IMR-90 (cell line): ENCODE data around the gene NMS. TPM values are rescaled to one million over a fixed set of nuclear protein-coding genes. Genes with fewer than 3 reads are reported as not detected.

Experiments
- ATAC-seq: fragments of 200-7000 bp; cut with Tn5 transposase; 2 replicates; pipeline ENCODE4 v1.9.1; 2020; ENCODE audit warnings: low read depth, mild to moderate bottlenecking, moderate library complexity
- BruUV-seq: library from RNA; stranded (reverse); fragments of 400-500 nt; replicated peaks from 2 replicates; lab custom pipeline; 2021; lab: Mats Ljungman, UMichigan
- CTCF ChIA-PET: fragments of 300-600 bp; formaldehyde crosslinking; extraction: SDS; loops from one replicate; lab custom pipeline; 2021; ENCODE audit warnings: antibody characterized with exemption; lab: Yijun Ruan, JAX
- POLR2A ChIA-PET: fragments of 300-600 bp; sonication (Branson Sonifier 250); formaldehyde crosslinking; loops from one replicate; lab custom pipeline; 2022; ENCODE audit warnings: antibody characterized with exemption; ENCODE audit not compliant: unreplicated experiment; lab: Charles Lee
- DNase-seq: peaks from one replicate; pipeline ENCODE4 v3.0.0; 2013
- H2AFZ ChIP-seq: replicated peaks from 2 replicates; pipeline ENCODE3; 2013; ENCODE audit warnings: low read length, mild to moderate bottlenecking; ENCODE audit not compliant: poor library complexity
- H2AK5ac ChIP-seq: 2 replicates; pipeline ENCODE4 v1.6.1; 2013; ENCODE audit warnings: low read depth, low read length, inconsistent platforms
- H2AK9ac ChIP-seq: replicated peaks from 2 replicates; pipeline ENCODE3; 2013; ENCODE audit warnings: mild to moderate bottlenecking, low read depth, low read length, moderate library complexity; ENCODE audit not compliant: poor library complexity
- H2BK120ac ChIP-seq: 2 replicates; pipeline ENCODE4 v1.6.1; 2013; ENCODE audit warnings: low read depth, low read length, inconsistent platforms
- H2BK15ac ChIP-seq: 3 replicates; pipeline ENCODE4 v1.6.1; 2013; ENCODE audit warnings: low read depth, low read length, inconsistent platforms
- H2BK20ac ChIP-seq: 2 replicates; pipeline ENCODE4 v1.6.1; 2013; ENCODE audit warnings: low read depth, mild to moderate bottlenecking, inconsistent platforms, low read length, moderate library complexity
- H2BK5ac ChIP-seq: 2 replicates; pipeline ENCODE4 v1.6.1; 2013; ENCODE audit warnings: mild to moderate bottlenecking, low read depth, low read length, inconsistent platforms; ENCODE audit not compliant: poor library complexity, severe bottlenecking
- H3K14ac ChIP-seq: replicated peaks from 2 replicates; pipeline ENCODE4 v1.6.1; 2013; ENCODE audit warnings: low read depth, low read length, inconsistent platforms
- H3K18ac ChIP-seq: 2 replicates; pipeline ENCODE4 v1.6.1; 2013; ENCODE audit warnings: low read depth, low read length, control low read depth
- H3K23ac ChIP-seq: 2 replicates; pipeline ENCODE4 v1.6.1; 2013; ENCODE audit warnings: low read depth, low read length, inconsistent platforms
- H3K27ac ChIP-seq: 2 replicates; pipeline ENCODE4 v1.5.1; 2013; ENCODE audit warnings: mild to moderate bottlenecking, control low read depth, low read length; ENCODE audit not compliant: insufficient read depth
- H3K27me3 ChIP-seq: 2 replicates; pipeline ENCODE4 v1.6.1; 2013; ENCODE audit warnings: low read length; ENCODE audit not compliant: control insufficient read depth, insufficient read depth
- H3K36me3 ChIP-seq: 2 replicates; pipeline ENCODE4 v1.6.1; 2013; ENCODE audit warnings: low read length, mixed read lengths; ENCODE audit not compliant: control insufficient read depth, insufficient read depth
- H3K4ac ChIP-seq: 2 replicates; pipeline ENCODE4 v1.6.1; 2013; ENCODE audit warnings: low read depth, low read length, inconsistent platforms
- H3K4me1 ChIP-seq: 2 replicates; pipeline ENCODE4 v1.6.1; 2013; ENCODE audit warnings: low read length, mixed read lengths; ENCODE audit not compliant: control insufficient read depth, insufficient read depth
- H3K4me2 ChIP-seq: 2 replicates; pipeline ENCODE4 v1.6.1; 2013; ENCODE audit warnings: low read depth, mild to moderate bottlenecking, control low read depth, low read length, moderate library complexity
- H3K4me3 ChIP-seq: 2 replicates; pipeline ENCODE4 v1.5.1; 2013; ENCODE audit warnings: low read depth, mild to moderate bottlenecking, control low read depth, low read length, moderate library complexity; ENCODE audit not compliant: insufficient read depth
- H3K56ac ChIP-seq: 2 replicates; pipeline ENCODE4 v1.6.1; 2013; ENCODE audit warnings: low read length, inconsistent platforms; ENCODE audit not compliant: insufficient read depth; ENCODE audit errors: extremely low read depth
- H3K79me1 ChIP-seq, 2 experiments: 2 replicates each; pipeline ENCODE4 v1.6.1; 2013; ENCODE audit warnings: low read length in 2 of 2, inconsistent platforms in 1 of 2, low read depth in 1 of 2
- H3K9ac ChIP-seq: 2 replicates; pipeline ENCODE4 v1.6.1; 2013; ENCODE audit warnings: low read depth, low read length, control low read depth
- H3K9me1 ChIP-seq: 2 replicates; pipeline ENCODE4 v1.6.1; 2013; ENCODE audit warnings: low read length, inconsistent platforms; ENCODE audit not compliant: insufficient read depth
- H3K9me3 ChIP-seq: 2 replicates; pipeline ENCODE4 v1.6.1; 2013; ENCODE audit warnings: low read length; ENCODE audit not compliant: control insufficient read depth, insufficient read depth
- H4K20me1 ChIP-seq: 2 replicates; pipeline ENCODE4 v1.6.1; 2013; ENCODE audit warnings: low read length, inconsistent platforms; ENCODE audit not compliant: insufficient read depth
- H4K5ac ChIP-seq: 2 replicates; pipeline ENCODE4 v1.6.1; 2013; ENCODE audit warnings: mild to moderate bottlenecking, low read depth, low read length, control low read depth
- H4K8ac ChIP-seq, 2 experiments: 2 replicates each; pipeline ENCODE4 v1.6.1; 2013; ENCODE audit warnings: low read depth in 2 of 2, low read length in 2 of 2, control low read depth in 1 of 2, inconsistent platforms in 1 of 2
- H4K91ac ChIP-seq: 2 replicates; pipeline ENCODE4 v1.6.1; 2013; ENCODE audit warnings: low read depth, low read length, inconsistent platforms; ENCODE audit not compliant: insufficient read depth
- BHLHE40 ChIP-seq: fragments of 150-350 bp; IDR thresholded peaks from 2 replicates; pipeline ENCODE4 v1.6.1; 2016; ENCODE audit warnings: mild to moderate bottlenecking, low read depth, low read length
- MAZ ChIP-seq: IDR thresholded peaks from 2 replicates; pipeline ENCODE4 v1.6.1; 2012; ENCODE audit warnings: low read depth, mild to moderate bottlenecking, low read length, improper control_type of control experiment, moderate library complexity, borderline replicate concordance
- MXI1 ChIP-seq: IDR thresholded peaks from 2 replicates; pipeline ENCODE4 v1.6.1; 2012; ENCODE audit warnings: low read depth, mild to moderate bottlenecking, low read length, moderate library complexity, borderline replicate concordance
- NFE2L2 ChIP-seq: fragments of 150-350 bp; IDR thresholded peaks from 2 replicates; pipeline ENCODE4 v1.6.1; 2016; ENCODE audit warnings: low read depth, mild to moderate bottlenecking, low read length
- POLR2A ChIP-seq: IDR thresholded peaks from 2 replicates; pipeline ENCODE4 v1.6.1; 2012; ENCODE audit warnings: mild to moderate bottlenecking, low read depth, low read length
- RFX5 ChIP-seq: IDR thresholded peaks from 2 replicates; pipeline ENCODE4 v1.8.0; 2012; ENCODE audit warnings: low read depth, mild to moderate bottlenecking, low read length, moderate library complexity
- SMC3 ChIP-seq: fragments of 150-350 bp; IDR thresholded peaks from 2 replicates; pipeline ENCODE4 v1.6.1; 2016; ENCODE audit warnings: low read depth, mild to moderate bottlenecking, antibody characterized with exemption, low read length, moderate library complexity
- WGBS, 2 experiments: methylation state at CpG; one replicate each; pipeline versions ENCODE4 v1.1.5 to v1.1.7; 2013; ENCODE audit warnings: missing lambda C conversion rate in 2 of 2; ENCODE audit not compliant: insufficient read length in 1 of 2; ENCODE audit errors: extremely low coverage in 2 of 2; 5-methylcytosine and 5-hydroxymethylcytosine counted together
- dilution Hi-C: fragments of 300-500 bp; cut with HindIII; formaldehyde crosslinking; loops from one replicate; pipeline ENCODE4 v1.14.3; 2018; ENCODE audit warnings: low sequenced_read_pairs; ENCODE audit not compliant: unreplicated experiment
- in situ Hi-C: fragments of 300-500 bp; cut with MboI; formaldehyde crosslinking; loops from 3 replicates; pipeline ENCODE4 v1.14.3; 2019; ENCODE audit warnings: low sequenced_read_pairs, inconsistent platforms, mixed read lengths
- intact Hi-C: fragments of 100-400 bp; cut with micrococcal nuclease; formaldehyde crosslinking; loops from 2 replicates; pipeline ENCODE4 v1.10.0; 2022
- polyA plus RNA-seq, 3 experiments: library from polyadenylated mRNA; depleted of rRNA; stranded (reverse); fragments of >200 nt; gene quantifications; 2 replicates each; pipeline ENCODE4 v1.2.3, GENCODE V29; 2012; ENCODE audit warnings: low replicate concordance in 1 of 3
- total RNA-seq: library from RNA; depleted of rRNA; stranded (reverse); fragments of >200 nt; gene quantifications from 2 replicates; pipeline ENCODE4 v1.2.3, GENCODE V29; 2012
- TF ChIP-seq, protein P1 (sequence below): fragments of 150-350 bp; IDR thresholded peaks from 2 replicates; pipeline ENCODE4 v1.6.1; 2017; ENCODE audit warnings: mild to moderate bottlenecking, antibody characterized with exemption, low read length, low read depth
- TF ChIP-seq, protein P2 (sequence below): conservative IDR thresholded peaks from 2 replicates; pipeline ENCODE4 v1.5.1; 2012; ENCODE audit warnings: mild to moderate bottlenecking, low read depth, low read length, improper control_type of control experiment

The NMS gene
- total and polyA plus RNA-seq, 2 of the 4 experiments (the other 2 are of a cell fraction): not detected

DNA sequence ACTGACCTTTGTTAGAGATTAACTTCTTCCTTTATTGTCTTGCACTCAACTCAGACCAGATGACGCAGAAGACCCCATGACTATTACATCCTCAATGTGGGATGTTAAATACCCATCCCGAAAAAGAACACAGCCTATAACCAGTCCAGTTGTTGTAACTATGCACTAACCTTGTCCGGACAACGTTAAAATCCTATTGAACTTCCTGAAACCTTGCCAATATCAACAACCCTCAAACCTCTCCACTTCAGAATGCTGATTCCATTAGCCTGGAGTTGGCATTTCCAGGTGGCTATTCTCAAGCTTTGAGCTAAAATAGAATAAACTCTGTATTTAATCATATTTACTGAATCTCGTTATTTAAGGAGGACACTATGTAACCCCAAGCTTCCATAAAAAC is 13.6 kb downstream of the NMS start:
- ATAC-seq (no peak), DNase-seq (no peak)
- Histone ChIP-seq H4K8ac (no peak overlapping the region), H3K14ac (no peak overlapping the region), H3K56ac (no peak overlapping the region), H2AFZ (no peak overlapping the region), H3K36me3 (no peaks in the 10 kb centered on the region), H3K27me3 (peaks cover 5% of the 10 kb centered on the region), H3K9me1 (no peaks in the 10 kb centered on the region), H2AK5ac (no peak overlapping the region), H3K9me3 (no peaks in the 10 kb centered on the region), H3K4ac (no peak overlapping the region), H2BK5ac (no peak overlapping the region), H4K5ac (no peak overlapping the region), H4K91ac (no peak overlapping the region), H2AK9ac (no peak overlapping the region), H3K79me1 (no peaks in the 10 kb centered on the region), H3K18ac (no peak overlapping the region), H3K27ac (no peak overlapping the region), H2BK20ac (no peak overlapping the region), H3K4me2 (no peak overlapping the region), H3K4me3 (no peak overlapping the region), H4K20me1 (no peaks in the 10 kb centered on the region), H3K4me1 (no peaks in the 10 kb centered on the region), H2BK15ac (no peak overlapping the region), H2BK120ac (no peak overlapping the region), H3K9ac (no peak overlapping the region), H3K23ac (no peak overlapping the region)
- intact Hi-C loops (no loop called here), dilution Hi-C loops (no loop called here), in situ Hi-C loops (no loop called here)
- BruUV-seq: no TSS peak
- WGBS, 2 experiments: 40% methylated on average over 3 of the region's 5 CpGs; no CpG with 5 or more reads in 1 of the 2 experiments
- ChIA-PET CTCF (no interaction called here), POLR2A (no interaction called here)
- TF ChIP-seq MXI1: no peak
- TF ChIP-seq NFE2L2: no peak
- TF ChIP-seq, protein P1, sequence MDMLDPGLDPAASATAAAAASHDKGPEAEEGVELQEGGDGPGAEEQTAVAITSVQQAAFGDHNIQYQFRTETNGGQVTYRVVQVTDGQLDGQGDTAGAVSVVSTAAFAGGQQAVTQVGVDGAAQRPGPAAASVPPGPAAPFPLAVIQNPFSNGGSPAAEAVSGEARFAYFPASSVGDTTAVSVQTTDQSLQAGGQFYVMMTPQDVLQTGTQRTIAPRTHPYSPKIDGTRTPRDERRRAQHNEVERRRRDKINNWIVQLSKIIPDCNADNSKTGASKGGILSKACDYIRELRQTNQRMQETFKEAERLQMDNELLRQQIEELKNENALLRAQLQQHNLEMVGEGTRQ: no peak
- no peak for TF ChIP-seq BHLHE40
- TF ChIP-seq SMC3: no peak
- no peak for TF ChIP-seq MAZ
- TF ChIP-seq, protein P2, sequence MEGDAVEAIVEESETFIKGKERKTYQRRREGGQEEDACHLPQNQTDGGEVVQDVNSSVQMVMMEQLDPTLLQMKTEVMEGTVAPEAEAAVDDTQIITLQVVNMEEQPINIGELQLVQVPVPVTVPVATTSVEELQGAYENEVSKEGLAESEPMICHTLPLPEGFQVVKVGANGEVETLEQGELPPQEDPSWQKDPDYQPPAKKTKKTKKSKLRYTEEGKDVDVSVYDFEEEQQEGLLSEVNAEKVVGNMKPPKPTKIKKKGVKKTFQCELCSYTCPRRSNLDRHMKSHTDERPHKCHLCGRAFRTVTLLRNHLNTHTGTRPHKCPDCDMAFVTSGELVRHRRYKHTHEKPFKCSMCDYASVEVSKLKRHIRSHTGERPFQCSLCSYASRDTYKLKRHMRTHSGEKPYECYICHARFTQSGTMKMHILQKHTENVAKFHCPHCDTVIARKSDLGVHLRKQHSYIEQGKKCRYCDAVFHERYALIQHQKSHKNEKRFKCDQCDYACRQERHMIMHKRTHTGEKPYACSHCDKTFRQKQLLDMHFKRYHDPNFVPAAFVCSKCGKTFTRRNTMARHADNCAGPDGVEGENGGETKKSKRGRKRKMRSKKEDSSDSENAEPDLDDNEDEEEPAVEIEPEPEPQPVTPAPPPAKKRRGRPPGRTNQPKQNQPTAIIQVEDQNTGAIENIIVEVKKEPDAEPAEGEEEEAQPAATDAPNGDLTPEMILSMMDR: no peak
- TF ChIP-seq RFX5: no peak
- TF ChIP-seq POLR2A: no peak
